Hepatocyte (in vitro differentiated cells): ENCODE results near the gene TBPL1.

Experiments
- CTCF ChIP-seq: fragments of 200-600 bp; sonication (generic); IDR thresholded peaks from 2 replicates; pipeline ENCODE4 v1.5.1; 2016; ENCODE audit warnings: antibody characterized with exemption, mild to moderate bottlenecking; ENCODE audit not compliant: poor library complexity
- EZH2 ChIP-seq: fragments of 200-600 bp; sonication (generic); IDR thresholded peaks from 2 replicates; pipeline ENCODE4 v1.6.1; 2016; ENCODE audit warnings: antibody characterized with exemption, mild to moderate bottlenecking, borderline replicate concordance
- EZH2phosphoT487 ChIP-seq: fragments of 200-600 bp; sonication (generic); IDR thresholded peaks from one replicate; pipeline ENCODE4 v1.6.1; 2018; ENCODE audit warnings: antibody characterized with exemption, mild to moderate bottlenecking, low read depth, moderate library complexity; ENCODE audit not compliant: unreplicated experiment, severe bottlenecking

GRCh38 chr6:133948472-133948871, 4.6 kb upstream of the TBPL1 start:
- no peak for TF ChIP-seq EZH2
- TF ChIP-seq CTCF: no peak
- no peak for TF ChIP-seq EZH2phosphoT487
